Measurements from ENCODE around the gene NOS1AP.

- TF ChIP-seq POLR2AphosphoS5 (IDR thresholded peaks at IDR 0.05; ENCODE audit: low read depth, low read length) (no peak), TAF1 (IDR thresholded peaks at IDR 0.05; ENCODE audit: borderline replicate concordance, insufficient read depth, low read length) (no peak), SIN3A (IDR thresholded peaks at IDR 0.05; ENCODE audit: borderline replicate concordance, insufficient read depth, low read length) (no peak), REST (IDR thresholded peaks at IDR 0.05; ENCODE audit: insufficient read depth in 1 of 2, low read depth in 2 of 2, low read length in 2 of 2) (no peak)
Measured at GRCh38 chr1:162299018-162299417, 229.5 kb downstream of the NOS1AP start.

Measured in PFSK-1 (cell line).